HG02610 (cell line): ENCODE results near the gene PDE4D.
"Not testable (repeated sequence)": the region's sequence is repeated elsewhere in the genome, so short reads cannot be mapped to it uniquely, and the experiment has no call there.

ENCODE experiments used
- ATAC-seq: cut with Tn5 transposase; IDR thresholded peaks from one replicate; pipeline ENCODE4 v1.9.1; 2021; ENCODE audit warnings: mild to moderate bottlenecking, moderate library complexity; ENCODE audit not compliant: unreplicated experiment

Gene PDE4D

GRCh38 chr5:59587489-59588337 is 305.8 kb downstream of the PDE4D start:
- ATAC-seq: no peak

GRCh38 chr5:59586841-59587240 is 306.7 kb downstream of the PDE4D start:
- ATAC-seq: no peak

- ATAC-seq: no peak
Observed at GRCh38 chr5:59584858-59585846, 308.4 kb downstream of the PDE4D start.

- ATAC-seq: no peak
Observed at GRCh38 chr5:59583810-59584562, 309.5 kb downstream of the PDE4D start.

GRCh38 chr5:59583151-59583809 is 310.2 kb downstream of the PDE4D start:
- ATAC-seq: no peak

- no peak for ATAC-seq
Observed at GRCh38 chr5:59582746-59583145, 310.8 kb downstream of the PDE4D start.

GRCh38 chr5:59579824-59580167 is 313.7 kb downstream of the PDE4D start:
- no peak for ATAC-seq

GRCh38 chr5:59579101-59579823 is 314.3 kb downstream of the PDE4D start:
- no peak for ATAC-seq

GRCh38 chr5:59577485-59577884 is 316.0 kb downstream of the PDE4D start:
- no peak for ATAC-seq

GRCh38 chr5:59575648-59576445 is 317.7 kb downstream of the PDE4D start:
- no peak for ATAC-seq

- ATAC-seq: not testable (repeated sequence)
Observed at GRCh38 chr5:59573509-59573908, 320.0 kb downstream of the PDE4D start.

- no peak for ATAC-seq
Observed at GRCh38 chr5:59571067-59571466, 322.5 kb downstream of the PDE4D start.

GRCh38 chr5:59569608-59570334 is 323.8 kb downstream of the PDE4D start:
- ATAC-seq: no peak

GRCh38 chr5:59569158-59569557 is 324.4 kb downstream of the PDE4D start:
- ATAC-seq: no peak

- ATAC-seq: no peak
Observed at GRCh38 chr5:59568161-59568560, 325.4 kb downstream of the PDE4D start.

- no peak for ATAC-seq
Observed at GRCh38 chr5:59565551-59565950, 328.0 kb downstream of the PDE4D start.

GRCh38 chr5:59564895-59565294 is 328.6 kb downstream of the PDE4D start:
- ATAC-seq: no peak

- peak; percentile 88 for ATAC-seq
Observed at GRCh38 chr5:59562756-59563389, 330.7 kb downstream of the PDE4D start.
